Nucleus accumbens (tissue), 56 donors: ENCODE results near the gene CPNE5.

Experiments used
- DNase-seq, 56 donors: peaks; one replicate each; lab custom pipeline; 2025; lab: John Stamatoyannopoulos, UW

Gene CPNE5

DNA sequence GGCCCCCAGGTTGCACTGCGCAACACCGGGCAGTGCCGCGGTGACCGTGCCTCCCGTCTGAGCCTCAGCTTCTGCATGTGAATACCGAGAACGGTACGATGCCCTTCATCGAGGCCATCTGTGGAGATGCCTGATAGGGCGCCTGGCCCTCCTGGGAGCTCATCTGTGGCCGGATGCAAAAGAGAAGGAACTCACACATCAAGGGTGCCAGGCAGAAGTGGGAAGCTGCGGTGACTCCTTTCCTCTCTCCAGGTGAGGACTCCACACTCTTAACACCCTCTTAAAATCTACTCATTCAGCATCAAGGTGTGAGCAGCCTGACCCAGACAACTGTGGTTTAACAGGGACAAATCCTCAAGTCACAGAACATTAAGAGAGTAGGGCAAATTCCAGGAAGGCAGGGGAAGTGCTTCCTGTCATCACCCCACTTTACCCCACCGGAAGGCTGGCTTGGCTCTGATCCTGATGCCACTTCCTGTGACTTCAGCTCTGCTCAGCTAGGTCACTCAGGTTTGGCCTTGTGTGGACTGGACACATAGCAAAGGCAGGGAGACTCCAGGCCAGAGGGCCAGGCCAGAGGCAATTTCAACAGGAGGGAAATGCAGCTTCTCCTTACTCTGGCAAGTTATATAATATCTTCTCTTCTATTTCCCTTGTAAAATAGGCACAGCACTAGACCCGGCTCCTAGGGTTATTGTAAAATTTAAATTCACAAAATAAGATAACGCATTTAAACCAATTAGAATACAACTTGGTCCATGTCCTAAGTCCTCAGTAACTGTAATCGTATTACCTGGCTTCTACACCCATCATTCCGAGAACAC is 69.4 kb downstream of the CPNE5 start:
- peak in 1 of 56 donors; percentile 10 for DNase-seq

DNA sequence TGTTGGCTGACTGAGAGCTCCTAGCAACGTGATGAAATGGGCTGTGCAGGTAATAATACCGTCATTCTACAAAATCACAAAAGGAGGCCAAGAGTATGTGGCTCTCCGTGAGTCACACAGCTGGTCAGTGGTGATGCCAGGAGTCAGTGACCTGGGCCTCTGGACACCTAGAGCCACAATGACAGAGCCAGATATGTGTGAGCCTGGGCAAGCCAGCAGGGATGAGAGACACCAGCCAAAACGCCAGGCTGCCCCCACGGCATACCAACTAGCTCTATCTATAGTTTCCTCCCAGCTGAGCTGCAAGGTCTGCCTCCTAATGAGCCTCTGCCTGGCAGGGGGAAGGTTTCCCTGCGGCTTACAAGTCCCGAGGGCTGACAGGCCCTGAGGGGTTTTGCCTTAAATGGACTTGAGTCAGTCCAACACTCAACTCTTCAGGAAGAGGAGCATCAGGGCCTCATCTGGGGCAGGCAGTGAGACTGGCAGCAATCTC is 70.0 kb downstream of the CPNE5 start:
- DNase-seq: peak in 6 of 56 donors; percentile 18 to 32 (median 26)

DNA sequence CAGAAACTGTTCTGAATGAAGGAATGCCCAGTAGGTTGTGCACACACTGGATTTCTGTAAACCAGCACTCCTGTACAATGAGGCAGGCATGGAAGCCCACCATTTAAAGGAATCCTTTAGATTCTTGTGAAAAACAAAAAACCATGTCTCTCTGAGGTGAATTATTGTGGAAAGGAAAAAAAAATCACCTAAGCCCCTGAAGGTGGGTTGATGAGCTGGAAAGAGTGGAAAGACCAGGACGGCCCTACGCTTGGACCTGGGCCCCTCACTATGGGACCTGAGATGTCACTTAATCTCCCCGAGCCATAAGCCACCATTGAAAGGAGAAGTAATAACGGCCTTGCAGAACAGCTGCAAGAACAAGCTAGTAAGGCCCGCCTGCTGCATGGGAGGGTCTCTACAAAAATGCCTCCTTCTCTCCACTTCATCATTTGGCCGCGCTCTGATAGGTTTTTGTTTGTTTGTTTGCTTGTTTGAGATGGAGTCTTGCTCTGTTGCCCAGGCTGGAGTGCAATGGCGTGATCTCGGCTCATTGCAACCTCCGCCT is 72.8 kb downstream of the CPNE5 start:
- DNase-seq: no peak

DNA sequence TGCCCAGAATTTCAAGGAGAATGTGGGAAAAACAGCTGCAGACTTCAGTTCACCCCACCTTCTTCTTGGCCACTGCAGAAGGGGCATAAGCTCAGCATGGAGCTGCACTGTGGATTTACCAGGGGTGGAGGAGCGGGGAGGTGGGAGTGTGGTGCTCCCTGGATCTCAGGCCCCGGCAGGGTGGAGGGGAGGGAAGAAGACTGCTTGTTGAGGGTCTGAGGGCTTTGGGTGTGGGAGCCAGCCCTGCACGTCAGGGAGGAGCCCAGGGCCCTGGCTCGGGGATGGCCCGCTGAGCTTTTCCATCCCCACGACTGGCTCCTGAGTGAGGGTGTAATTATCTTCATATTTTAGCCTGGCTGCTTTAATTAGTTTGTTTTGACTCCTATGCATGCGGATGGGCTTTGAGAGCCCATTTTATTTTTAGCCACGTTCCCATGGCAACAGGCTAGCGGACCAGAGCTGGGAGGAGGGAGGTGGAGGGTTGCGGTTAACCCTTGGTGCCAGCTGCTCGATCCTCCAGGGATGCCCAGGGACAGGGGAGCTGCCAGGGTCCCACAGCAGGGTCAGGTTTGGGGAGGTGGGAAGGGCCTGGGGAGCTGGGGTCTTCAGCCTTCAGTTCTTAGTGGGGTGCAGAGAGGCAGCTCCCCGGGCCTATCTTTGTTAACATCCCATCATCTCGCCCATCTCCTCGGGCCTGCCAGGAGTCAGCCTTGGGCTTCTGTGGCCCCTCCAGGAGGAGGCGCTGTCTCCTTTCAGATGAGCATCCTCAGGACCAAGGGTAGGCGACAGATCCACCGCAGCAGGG is 73.4 kb downstream of the CPNE5 start:
- DNase-seq: peak in 51 of 56 donors; percentile 9 to 89 (median 67)

DNA sequence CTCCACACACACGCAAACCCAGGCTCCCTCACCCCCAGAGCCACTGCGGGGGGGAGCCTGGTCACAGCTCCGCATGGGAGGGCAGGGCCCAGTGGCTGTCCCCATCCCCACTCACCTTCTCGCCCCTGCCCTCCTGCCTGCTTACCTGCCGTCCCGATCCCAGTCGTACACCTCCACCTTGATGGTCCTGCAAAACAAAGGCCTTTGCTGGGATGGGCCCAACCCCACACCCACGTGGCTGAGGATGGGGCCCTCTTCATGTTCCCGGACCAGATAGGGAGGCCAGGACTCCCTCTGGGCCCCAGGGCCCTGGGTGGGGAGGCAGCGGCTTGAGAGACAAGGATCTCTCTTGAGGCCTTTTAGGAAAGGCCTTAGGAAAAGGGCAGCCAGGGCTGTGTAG is 74.1 kb downstream of the CPNE5 start:
- DNase-seq: no peak

DNA sequence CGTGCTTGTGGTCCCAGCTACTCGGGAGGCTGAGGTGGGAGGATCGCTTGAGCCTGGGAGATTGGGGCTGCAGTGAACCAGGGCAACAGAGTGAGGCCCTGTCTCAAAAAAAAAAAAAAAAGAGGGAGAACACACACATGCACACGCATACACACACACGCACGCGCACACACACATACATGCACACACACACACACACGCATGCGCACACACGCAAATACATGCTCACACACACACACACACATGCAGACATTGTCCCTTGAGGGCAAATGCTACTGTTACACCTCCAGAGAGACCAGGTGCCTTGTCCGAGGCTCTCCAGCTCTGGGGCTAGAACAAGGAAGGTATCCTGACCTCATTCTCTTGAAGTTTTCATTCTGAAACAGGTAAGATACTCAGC is 77.1 kb downstream of the CPNE5 start:
- DNase-seq: no peak

DNA sequence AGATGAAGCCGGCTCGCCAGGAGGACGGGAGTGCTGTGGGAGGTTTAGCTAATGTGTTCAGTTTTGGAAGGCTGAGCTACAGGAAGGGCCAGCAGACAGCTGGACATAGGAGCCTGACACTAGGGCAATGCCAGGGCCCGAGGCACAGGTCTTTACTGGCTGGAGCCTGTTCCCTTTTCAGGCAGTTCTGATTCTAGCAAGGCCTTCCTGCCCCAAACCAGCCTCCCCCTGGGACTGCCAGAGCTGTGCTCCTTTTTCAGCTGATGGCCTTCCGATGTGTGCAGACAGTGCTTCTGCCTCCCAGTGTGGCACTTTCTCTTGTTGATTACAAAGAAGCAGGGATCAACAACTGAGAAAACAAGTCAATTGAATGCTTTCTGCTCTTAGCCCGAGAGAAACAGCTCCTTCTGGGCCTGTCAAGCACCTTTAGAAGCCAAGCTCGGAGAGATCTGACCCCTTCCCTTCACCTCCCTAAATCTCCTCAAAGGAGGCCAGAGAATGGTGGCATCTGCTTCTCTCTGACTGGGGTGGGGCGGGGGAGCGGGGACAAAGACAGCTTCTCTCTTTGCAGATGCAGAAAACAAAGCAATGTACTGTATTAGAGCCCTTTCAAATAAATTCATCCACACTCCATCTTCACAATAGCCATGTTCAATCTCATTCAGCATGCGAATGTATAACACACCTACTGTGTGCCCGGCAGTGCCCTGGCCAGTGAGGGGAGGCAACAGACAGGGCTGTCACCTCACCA is 78.4 kb downstream of the CPNE5 start:
- DNase-seq: peak in 49 of 56 donors; percentile 19 to 83 (median 59)

DNA sequence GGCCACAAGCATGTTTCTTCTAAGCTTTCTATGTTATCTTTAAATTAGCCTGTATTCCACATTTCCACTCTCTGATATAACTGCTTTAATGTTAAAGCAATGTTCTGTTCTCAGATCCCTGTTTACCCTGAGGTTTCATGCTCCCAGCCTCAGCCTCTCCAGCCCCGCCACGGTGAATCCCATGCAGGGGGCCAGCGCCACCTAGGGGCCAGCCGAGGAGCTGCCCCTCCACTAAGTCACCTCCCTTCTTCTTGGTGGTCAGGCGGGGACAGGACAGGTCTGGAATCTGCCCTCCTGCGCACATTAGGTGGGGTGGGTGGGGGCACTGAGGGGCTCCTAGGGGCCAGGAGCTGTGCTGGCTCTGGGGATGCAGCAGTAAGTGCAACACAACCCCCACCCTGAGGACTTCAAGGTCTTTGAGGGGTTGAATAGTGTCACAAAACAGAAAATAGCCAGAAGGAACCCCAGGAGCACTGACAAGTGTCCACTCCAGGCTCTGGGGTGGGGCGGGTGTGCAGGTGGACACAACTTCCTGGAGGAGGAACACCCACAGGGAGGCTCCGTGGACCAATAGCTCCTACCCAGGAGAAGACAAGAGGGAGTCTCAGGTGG is 80.0 kb downstream of the CPNE5 start:
- DNase-seq: peak in 51 of 56 donors; percentile 7 to 86 (median 62)

DNA sequence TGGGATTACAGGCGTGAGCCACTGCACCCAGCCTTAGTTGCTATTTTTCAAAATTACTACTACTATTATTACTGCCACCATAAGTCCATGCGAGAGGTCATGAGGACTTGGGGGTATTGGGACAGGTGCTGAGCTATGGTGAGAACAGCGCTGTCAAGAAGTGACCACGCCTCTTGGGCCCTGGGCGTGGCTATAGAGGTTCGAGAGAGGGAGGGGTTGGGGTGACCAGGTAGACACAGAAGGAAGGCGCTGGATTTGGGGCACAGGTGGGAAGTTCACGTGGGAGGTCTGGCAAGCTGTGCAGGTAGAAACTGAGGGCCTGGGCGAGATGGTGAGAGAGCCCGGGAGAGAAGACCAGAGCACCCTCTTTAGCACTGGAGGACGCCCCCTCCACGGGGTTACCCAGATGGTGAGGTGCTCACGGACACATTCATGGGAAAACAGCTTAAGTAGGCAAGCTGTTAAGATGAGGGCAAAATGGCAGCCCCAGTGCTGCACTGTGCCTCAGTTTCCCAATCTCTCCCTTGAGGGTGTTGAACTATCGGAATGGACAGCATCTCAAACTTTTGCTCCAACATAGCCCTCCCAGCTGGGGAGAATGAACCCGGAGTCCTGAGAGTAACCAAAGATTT is 80.6 kb downstream of the CPNE5 start:
- no peak for DNase-seq

DNA sequence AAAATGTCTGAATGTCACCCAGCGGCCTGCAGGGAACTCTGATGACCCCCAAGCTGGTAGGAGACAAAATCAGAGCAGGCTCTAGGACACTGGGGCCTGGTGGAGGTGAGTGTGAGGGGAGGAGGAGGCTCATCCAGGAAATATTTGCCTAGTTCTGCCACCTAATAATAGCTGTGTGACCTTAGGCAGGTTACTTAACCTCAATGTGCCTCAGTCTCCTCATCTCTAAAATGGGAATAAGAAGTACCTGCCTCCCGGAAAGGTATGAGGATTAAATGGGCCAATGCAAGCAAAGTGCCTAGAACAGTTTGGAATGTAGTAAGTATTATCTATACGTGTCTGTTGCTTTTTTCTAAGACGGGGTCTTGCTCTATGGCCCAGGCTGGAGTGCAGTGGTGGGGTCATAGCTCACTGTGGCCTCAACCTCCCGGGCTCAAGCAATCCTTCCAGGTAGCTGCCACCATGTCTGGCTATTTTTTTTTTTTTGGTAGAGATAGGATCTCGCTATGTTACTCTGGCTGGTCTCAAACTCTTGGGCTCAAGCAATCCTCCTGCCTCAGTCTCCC is 81.2 kb downstream of the CPNE5 start:
- no peak for DNase-seq

DNA sequence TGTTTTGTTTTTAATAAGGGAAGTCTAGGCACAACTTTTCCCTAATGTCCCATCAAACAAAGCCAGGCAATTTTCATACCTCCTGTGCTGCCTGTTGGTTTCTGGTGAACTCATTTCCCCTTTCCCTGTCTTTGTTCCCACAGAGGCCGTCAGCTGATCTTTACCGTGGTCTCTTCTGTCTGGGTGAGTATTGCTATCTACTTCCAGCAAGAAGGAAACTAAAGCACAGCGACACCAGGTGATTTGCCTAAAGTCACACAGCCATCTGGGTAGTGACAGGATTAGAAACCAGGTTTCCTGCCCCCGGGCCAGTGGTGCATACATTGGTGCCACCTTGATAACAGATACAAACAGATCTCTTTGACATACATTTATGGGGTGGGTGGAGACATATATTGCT is 82.0 kb downstream of the CPNE5 start:
- no peak for DNase-seq

DNA sequence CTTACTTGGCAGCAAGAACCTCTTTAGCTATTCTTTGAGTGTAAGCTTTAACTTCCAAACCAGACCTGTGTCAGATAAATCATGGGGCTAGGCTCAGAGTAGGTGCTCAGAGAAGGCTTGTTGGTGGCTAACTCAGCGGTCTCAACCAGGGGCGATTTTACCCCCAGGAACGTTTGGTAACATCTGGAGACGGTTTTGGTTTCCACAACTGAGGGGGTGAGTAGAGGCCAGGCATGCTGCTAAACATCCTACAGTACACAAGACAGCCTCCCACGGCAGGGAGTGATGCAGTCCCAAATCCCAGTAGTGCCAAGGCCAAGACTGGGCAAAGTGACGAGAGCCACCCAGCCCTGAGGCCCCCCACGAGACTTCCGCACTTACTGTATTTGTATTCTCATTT is 82.5 kb downstream of the CPNE5 start:
- DNase-seq: no peak

DNA sequence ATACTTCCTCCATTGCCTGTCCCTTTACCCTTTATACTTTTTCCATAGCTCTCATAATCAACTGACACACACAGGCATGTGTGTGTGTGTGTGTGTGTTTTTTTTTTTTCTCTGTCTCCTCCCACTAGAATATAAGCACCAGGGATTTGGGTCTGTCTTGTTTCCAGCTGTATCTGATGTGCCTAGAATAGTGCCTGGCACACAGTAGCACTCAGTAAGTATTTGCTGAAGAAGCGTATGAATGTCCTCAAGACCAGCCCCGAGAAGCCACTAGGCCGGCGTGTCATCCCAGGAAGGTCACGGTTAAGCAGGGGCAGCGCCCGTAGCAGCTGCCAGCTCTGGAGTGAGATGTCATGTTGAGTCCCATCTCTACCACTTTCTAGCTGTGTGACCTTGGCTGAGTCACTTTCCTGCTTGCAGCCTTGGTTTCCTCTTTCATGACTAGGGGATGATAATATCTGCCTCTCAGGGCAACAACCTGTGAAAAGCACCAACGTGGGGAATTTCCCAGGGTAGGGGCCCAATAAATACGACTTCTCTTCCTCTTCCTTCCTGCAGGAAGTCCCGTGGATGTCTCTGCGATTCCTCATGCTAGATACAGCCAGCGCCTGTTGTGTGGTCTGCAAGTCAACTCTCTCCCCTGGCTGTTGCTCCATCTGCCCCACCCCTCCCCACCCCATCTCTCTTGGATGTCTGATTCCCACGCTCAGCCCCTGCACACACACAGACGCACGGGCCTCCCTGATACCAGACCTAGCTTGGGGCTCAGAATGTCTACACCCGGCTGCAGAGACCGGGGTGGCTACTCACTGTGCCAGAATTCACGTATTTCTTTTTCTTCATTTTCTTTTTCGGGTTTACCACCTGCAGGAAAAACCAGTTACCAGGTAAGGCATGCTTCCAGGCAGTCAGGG is 83.6 kb downstream of the CPNE5 start:
- DNase-seq: no peak

DNA sequence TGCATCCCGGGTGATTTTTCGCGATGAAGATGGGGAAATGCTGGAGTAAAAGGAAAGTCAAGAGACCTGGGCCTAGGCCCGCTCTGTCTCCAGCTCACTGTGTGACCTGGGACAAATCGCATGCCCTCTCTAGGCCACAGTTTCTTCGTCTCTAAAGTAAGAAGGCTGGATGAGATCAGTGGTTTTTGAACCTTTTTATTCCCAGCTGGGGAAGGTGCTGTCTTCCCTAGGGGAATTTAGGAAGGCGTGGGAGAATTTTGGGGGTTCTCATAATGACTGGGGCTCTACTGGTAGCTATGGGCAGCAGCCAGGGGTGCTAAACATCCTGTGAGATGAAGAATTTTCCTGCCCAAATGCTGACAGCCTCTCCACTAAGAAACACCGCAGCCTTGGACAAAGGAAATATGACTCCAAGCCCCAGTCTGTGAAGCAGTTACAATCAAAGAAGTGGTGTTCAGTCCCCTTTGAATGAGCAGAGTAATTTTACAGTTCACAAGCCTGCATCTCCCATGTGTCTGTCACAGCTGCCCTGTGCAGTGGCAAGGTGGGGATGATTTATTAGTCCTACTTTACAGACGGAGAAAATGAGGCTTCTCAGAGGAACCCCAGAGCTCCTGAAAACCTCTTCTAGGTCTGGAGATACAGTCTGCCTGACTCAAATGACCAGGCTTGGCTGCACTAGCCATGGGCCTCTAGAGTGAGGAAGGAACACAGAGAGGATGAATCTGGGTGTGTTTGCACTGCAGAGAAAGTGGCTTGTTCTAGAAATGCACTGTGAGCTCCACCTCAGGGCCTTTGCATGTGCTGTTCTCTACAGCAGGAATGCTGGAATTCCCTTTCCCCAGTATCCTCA is 84.4 kb downstream of the CPNE5 start:
- no peak for DNase-seq

DNA sequence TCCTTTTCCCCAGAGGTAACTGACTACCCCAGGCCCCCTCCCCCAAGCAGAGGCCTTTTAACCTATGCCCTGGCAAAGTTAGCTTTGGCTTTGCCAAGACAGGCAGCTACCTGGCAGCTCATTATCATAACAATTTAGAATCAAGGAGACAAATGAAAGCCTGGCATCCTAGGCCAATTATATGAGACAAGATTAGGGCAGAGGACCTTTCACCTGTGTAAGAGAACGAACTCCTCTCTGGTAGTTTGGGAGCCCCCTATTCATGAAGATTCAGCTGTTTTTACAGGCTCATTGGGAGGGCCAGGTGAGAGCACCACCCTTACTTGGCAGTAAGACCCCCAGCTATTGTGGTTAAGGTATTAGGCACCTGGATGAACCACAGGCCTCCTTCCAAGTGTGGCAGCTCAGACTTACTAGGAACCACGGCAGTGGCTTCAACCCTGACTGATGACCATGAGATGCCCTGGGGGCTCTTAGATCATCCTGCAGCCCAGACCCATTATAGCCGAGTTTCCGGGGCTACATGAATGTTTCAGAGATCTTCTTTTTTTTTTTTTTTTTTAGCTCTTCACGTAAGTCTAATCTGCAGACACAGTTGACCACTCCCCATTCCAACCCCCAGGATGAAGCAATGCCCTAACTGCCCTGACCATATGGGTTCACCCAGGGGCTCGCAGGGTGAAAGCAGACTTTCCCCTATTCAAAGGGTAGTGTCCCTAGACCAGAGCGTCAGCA is 85.4 kb downstream of the CPNE5 start:
- no peak for DNase-seq

DNA sequence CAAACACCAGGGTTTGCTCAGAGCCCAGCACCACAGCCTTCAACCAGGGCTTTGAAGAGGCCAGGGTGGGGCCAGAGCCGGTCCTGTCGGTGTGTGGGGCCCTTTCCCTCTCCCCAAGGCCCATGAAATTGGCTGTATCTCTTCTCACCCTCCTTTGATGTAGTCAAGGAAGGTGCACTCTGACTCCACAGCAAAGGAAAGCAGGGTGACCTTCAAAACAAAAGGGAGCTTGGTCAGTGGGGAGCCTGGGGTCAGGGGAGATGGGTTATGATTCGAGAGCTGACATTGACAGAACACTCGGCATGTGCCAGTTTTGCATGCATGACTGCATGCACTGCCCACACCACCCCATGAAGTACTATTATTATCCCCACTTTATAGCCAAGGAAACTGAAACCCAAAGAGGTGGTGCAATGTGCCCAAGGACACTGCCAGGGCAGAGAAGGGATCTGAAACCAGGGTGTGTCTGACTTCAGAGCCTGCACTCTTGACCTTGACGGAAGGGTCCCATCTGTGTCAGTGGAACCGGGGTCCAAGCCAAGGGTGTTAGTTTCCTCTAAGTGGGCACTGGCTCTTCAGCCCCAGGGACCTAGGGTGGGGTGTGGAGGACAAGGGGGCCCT is 86.2 kb downstream of the CPNE5 start:
- no peak for DNase-seq
